Stimulated activated CD8-positive, alpha-beta memory T cell treated with anti-CD3 and anti-CD28 coated beads, Interleukin-7, amount 100 ng/mL, for 1 hour (primary cell): Measurements from ENCODE around the gene CCNE1.
A peak's percentile ranks its signal among the peaks of the same experiment; 100 is the strongest.

Experiments
- DNase-seq, 2 donors: peaks; one replicate each; pipeline ENCODE4 v3.0.0-alpha.2; 2020; ENCODE audit warnings: low read depth in 2 of 2

Gene CCNE1

DNA sequence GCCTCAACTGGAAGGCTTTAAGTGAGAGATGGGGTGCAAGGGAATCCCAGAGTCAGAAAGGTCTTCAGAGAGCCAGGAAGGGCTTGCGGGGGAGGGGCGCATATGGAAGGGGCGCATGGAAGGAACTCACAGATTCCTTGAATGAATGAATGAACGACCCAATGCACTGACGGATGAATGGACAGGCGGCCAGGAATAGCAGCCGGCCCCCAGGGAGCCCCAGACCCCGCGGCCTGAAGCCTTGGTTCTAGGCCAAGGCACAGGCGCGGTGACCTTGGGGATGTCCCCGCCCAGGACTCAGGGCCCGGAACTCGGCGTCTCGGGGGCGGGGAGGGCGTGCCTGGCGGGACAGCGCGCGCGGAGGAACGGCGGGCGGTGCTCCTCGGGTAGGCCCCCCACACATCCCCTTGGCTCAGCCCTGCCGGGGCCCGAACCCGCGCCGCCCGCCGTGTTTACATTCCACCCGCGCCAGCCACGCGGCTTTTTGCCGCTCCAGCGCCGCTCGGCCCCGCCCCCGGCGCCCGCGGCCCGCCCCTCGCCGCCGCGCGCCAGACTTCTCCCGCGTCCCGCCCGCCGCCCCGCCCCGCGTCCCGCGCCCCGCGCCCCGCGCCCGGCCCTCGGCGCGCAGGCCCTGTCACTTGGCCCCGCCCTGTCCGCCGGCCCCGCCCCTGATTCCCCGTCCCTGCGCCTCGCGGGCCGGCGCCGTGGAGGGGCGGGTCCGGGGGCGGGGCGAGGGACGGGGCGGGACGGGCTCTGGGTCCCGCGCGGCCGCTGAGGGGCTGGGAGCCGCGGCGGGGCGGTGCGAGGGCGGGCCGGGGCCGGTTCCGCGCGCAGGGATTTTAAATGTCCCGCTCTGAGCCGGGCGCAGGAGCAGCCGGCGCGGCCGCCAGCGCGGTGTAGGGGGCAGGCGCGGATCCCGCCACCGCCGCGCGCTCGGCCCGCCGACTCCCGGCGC lies at the start of gene CCNE1:
Gene CCNE1 (plus strand): TSS at position 867 of the 955 bp plus-strand sequence. CDS start 565 bp downstream, outside the sequence.
- peak; percentile 92 to 93 for DNase-seq

DNA sequence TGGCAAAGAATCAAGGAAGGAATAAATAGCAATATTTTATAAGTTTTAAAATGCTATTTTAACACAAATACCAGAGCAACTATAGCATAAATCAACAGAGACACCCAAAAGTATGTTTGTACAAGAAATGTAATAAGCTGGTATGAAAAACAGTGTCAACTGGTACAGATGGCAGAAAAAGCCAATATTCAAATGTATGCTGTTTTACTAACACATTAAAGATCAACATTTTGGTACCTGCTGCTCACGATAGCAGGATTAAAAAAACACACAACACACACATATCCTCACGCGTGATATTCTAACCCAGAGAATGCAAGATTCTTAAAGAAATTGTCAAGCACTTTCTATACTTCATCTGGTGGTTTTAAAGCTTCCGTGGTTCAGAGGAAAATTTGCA lies 48.6 kb upstream of the CCNE1 start:
- DNase-seq: no peak

DNA sequence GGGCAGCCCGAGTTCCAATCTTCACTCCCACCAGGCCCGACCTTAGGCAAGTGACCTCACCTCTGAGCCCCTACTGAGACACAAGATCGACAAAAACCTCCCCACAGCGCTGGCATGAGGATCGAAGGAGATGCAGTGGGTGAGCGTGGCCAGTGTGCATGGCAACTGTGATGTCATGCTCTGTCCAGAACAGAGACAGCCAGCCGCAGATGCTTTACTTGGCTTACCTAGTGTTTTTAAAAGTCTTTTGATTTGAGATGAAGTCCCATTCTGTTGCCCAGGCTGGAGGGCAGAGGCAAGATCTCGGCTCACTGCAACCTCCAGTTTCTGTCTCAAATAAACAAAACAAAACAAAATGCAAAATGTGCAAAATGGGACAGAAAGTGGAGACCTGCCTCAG lies 47.4 kb upstream of the CCNE1 start:
- no peak for DNase-seq

DNA sequence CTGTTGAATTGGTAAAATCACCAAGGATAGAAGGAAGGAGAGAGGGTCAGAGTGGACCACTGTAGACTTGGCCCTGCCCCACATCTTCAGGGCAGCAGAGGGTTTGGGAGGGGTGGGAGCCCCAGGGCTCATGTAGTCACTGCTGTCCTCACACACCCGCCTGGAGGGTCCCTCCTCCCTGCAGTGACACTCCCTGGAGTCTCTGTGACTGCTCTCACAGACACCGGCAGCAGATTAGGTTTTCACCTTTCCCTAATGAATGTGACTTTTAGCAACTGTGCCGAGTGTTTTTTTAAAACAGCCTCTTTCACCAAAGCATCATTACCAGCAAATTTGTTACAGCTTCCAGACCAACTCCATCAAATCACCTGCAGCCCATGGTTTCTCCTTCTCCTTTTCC lies 45.7 kb upstream of the CCNE1 start:
- DNase-seq: no peak

DNA sequence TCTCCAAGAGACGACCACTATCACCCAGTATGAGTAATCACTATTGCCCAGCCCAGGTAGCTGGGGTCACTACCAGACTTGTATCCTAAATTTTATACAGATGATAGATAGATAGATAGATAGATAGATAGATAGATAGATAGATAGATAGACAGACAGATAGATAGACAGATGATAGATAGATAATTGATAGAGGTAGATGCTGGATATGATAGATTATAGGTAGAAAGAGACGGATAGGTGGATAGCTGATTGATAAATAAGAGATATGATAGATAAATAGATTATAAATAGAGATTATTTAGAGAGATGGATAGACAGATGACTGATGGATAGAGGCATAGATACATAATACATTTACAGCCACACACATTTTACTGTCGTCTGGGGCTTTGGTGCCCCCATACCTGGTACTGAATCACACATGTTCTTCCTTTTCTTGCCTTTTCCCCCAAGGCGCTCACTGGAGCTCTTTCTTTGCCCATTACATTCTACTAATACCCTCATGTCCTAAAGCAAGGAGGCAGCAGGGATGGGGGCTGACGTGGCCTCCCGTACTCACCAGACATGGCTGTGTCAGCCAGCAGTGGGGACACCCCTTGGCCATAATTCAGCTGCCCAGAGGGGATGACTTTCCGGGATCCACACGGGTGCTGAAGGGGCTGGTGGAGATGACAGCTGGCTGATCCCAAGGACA lies 44.6 kb upstream of the CCNE1 start:
- DNase-seq: no peak

DNA sequence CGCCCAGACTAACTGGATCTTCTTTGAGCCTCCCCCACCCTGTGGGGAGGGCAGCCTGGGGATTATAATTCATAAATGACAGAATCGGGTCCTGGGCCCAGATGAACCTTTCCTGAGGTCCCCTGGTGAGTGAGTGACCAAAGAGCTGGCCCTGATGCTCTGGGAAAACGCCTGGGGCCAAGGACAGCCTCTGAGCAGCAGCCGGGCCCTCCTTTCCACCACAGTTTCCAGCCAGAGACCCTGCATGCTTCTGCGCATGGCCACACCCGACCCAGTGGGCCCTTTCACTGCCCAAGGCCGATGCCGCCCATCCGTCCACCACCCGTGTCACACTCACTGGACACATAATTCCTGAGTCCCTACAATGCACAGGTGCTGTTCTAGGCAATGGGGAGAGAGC lies 43.6 kb upstream of the CCNE1 start:
- no peak for DNase-seq

DNA sequence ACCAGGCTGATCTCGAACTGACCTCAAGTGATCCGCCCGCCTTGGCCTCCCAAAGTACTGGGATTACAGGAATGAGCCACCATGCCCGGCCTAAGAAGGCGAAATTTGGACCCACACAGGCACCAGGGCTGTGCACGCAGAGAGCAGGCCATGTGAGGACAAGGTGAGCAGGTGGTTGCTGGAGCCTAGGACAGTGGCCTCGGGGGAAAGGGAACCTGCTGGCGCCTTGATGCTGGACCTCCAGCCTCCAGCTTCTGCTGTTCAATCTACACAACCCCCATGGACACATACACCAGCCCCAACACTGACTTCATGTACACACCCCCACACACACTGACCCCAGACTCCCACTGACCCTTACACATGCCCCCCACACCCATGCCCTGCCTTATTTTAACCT lies 41.8 kb upstream of the CCNE1 start:
- DNase-seq: no peak

DNA sequence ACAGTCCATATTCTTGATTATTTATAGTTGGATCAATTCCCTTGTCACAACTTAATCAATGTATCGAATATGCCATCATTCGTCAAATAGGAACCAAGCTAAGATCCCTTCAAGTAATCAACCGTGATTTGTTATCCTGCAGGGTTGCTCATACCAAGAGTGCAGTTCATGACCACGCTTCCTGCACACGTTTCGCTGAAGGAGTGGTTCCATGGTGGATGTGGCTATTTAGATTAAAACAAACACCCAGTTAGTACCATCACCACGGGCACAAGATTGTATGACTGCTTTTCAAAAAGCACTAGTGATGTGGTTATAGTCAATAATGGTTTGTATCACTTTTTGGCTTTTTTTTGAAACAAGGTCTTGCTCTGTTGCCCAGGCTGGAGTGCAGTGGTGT lies 41.1 kb upstream of the CCNE1 start:
- DNase-seq: no peak

DNA sequence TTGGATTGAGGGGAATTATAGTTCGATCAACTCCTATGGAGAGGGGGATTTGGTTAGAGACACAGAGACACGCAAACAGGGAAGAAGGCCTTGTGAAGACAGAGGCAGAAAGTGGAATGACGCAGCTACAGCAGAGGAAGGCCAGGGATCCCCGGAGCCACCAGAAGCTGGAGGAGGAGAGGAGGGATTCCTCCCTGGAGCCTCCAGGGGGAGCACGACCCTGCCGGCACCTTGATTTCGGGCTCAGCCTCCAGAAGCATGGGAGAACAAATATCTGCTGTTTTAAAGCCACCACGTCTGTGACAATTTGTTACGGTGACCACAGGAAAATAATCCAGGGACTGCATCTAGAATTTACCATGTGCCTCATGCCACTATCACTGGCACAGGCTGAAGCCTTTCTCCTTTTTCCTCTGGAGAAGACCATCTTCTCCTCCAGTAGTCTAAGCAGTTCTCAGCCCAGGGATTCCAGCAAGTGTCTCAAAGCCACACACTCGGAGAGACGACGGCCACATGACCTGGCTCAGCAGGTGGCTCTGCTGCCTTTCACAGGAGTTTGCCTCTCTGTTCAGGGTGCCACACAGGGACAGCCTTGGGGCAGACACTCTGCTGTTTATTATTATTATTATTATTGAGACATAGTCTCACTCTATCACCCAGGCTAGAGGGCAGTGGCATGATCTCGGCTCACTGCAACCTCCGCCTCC lies 39.9 kb upstream of the CCNE1 start:
- DNase-seq: no peak

DNA sequence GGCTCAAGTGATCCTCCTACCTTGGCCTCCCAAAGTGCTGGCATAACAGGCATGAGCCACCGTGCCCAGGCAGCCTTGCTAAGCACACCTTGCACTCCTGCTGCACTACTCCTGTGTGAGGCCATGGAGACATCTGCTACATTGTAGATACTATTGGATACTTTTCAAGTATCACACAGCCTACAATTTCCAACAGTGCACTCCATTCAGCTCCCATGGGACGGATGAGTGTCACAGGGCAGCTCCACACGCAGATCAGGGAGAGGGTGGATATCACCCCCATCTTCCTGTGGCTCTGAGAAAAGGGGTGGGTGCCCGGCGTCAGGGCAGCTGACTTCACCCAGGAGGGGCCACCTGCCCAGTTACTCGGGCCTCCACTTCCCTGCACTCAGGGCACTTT lies 39.1 kb upstream of the CCNE1 start:
- DNase-seq: no peak

DNA sequence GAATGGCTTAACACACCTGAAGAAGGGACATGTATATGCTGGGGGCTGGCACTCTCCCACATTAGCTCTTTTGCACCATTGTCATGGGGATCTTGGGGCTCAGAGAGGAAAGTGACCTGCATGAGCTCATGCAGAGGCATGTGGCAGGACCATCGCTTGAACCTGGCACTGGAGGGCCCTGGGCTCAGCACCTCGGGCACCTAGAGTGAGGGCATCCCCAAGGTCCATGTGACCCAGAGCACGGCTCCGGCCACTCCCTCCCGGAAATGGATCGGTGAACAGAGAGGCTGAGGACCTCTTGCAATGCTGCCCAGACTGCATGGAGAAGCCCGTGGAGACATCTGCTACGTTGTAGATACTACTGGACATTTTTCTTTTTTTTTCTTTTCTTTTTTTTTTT lies 38.6 kb upstream of the CCNE1 start:
- no peak for DNase-seq

DNA sequence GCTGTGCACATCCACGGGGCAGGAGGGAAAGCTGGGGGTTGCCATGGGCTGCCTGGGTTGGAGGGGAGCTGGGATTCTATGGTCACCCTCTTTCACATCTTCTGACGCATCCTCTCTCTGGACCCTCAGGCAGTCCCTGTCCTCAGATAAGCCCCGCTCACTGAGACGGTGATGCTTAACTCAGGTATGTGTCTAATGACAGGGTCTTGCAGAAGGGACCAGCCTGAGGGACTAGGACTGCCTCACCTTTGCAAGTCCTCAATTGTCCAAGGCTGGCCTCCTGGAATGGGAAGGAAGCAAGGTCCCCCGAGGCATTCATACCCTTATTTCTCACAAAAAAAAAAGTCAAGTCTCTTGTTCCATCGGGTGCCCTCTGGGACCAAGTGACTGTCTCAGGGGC lies 37.7 kb upstream of the CCNE1 start:
- DNase-seq: no peak

DNA sequence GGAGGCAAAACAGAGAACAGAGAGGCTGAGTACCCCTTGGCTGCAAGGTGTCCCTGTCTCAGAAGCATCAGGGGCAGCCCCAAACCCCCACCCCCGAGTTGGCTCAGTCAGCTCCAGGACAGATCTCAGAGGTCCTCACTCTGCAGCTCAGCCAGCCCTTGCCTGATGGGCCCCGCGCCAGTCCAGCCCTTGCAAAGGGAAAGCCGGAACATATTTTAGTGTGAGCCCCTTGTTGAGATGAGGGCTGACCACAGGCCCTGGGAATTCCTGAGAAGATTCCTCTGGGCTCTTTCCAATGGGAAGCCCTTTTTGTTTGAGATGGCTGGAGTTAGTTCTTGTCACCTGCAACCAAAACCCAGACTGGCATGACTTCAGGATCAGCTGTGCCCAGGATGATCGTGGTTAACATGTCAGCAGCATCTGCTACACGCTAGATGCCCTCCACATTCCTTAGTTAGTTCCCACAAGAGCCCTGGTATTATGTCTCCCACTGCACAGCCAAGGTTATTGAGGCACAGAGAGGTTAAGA lies 33.9 kb upstream of the CCNE1 start:
- no peak for DNase-seq

DNA sequence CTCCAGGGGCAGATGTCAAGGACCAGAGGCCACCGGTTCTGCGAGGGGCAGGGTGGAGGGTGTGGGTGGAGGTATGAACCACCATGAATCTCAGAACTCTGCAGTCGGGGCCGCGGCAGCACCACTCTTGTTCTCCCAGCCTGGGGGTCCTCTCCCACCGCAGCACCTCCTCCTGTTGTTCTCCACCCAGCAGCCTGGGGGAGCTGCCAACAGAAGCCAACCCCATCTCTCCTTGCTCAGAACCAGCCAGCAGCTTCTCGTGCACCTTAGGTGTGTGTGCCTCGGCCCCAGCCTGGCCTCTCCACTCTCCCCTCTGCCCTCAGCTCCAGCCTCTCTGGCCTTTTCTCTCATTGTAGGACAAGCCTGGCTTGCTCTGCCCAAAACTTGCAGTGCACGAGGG lies 31.9 kb upstream of the CCNE1 start:
- DNase-seq: no peak

DNA sequence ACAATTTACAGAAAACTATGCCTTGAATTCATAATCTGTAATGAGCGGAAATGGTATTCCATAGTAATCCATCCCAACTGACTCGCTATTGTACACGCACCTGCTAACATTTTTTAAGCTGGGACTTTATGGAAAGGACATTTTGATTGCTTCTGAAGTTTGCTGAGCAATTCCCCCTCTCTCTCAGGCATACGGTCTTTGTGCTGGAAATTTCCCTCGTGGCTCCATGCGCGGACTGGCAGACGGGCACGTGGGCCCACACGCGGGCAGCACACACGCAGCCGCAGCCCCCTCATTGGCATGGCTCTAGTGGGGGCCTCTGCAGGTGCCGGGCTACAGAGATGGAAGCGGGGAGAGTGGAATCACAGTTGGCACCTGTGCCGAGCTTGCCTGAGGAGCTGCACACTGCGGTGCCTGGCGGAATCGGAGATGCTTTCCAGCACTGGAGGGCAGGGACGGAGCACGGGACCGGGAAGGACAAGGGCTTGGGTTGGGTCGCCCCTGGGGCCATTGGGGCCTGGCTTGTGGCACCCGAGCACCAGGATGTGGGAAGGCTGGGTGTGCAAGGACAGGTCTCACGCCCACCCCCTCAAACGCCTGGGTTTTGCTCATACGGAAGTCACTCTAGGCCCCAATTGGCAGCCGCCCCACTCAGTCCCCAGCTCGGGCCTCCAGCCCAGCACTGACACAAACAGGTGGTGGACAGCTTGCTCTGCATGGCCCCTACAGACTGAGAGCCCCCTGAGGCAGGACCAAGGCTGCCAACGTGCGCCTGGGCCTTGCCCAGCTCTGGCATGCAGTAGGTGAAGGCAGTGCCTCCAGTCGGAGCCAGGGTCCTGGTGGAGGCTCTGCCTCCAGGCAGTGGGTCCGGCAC lies 30.2 kb upstream of the CCNE1 start:
- no peak for DNase-seq

DNA sequence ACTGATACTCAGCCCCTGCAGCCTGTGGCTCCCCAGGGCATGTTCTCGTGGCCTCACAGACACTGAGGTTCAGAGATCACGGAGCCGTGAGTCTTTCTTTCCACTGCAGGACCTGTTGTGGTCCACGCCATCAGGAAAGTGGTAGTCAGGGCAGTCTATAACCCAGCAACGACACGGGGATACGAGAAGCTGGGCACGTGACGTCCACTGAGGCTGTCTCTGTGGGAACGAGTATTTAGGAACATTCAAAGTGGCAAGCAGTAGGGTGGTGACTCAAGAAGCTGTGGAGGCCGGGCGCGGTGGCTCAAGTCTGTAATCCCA lies 29.6 kb upstream of the CCNE1 start:
- no peak for DNase-seq

DNA sequence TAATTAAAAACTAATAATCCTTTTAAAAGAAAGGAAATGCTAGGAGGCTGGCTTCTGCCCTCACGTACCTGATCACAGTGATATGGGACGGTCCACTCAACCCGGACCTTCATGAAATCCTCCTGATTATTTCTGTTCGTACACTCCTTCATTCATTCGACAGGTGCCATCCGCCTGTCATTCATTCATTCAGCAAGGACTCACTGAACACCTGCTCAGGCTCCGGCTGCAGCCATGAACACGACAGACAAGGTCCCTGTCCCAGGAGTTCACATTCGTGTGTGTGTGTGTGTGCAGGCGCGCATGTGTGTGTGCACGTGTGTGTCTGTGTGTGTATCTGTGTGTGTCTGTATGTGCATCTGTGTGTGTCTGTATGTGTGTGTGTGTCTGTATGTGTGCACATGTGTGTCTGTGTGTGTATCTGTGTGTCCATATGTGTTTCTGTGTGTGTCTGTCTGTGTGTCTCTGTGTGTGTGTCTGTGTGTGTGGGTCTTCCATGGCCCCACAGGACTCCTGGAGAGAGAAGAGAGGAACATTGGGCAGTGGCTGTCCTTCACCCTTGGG lies 28.1 kb upstream of the CCNE1 start:
- DNase-seq: no peak

DNA sequence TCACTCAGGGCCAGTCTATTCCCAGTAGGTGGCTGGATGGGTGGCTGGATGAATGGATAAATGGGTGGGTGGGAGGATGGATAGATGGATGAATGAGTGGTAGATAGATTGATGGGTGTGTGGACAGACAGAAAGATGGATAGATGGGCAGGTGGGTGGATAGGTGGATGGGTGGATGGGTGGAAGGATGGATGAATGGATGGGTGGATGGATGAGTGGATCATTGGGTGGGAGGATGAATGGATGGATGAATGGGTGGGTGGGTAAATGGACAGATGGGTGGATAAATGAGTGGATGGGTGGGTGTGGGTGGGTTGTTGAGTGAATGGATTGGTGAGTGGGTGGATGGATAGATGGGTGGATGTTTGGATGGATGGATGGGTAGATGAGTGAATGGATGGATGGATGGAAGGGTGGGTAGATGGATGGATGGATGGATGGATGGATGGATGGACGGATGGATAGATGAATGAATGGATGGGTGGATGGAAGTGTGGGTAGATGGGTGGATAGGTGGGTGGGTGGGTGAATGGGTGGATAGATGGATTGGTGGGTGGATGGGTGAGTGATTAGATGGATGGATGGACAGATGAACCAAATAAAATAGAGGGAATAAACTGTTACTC lies 27.1 kb upstream of the CCNE1 start:
- DNase-seq: no peak

DNA sequence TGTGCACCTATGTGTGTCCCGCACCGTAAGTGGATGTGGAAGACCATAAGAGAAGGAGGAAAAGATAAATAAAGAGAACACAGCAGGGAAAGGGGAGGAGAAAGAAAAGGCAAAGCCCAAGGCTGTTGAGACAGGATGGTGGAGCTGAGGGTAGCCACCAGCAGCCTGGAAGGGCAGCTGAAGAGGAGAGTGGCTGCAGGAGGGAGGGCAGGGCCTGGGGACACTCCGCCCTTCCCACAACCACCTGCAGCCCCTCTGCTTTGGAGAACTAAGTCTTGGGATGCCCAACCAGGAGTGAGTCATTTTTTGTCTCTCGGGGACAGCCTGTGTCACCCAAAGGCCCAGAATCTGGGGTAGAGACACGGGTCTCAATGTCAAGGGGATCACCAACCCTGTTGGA lies 26.4 kb upstream of the CCNE1 start:
- DNase-seq: no peak

DNA sequence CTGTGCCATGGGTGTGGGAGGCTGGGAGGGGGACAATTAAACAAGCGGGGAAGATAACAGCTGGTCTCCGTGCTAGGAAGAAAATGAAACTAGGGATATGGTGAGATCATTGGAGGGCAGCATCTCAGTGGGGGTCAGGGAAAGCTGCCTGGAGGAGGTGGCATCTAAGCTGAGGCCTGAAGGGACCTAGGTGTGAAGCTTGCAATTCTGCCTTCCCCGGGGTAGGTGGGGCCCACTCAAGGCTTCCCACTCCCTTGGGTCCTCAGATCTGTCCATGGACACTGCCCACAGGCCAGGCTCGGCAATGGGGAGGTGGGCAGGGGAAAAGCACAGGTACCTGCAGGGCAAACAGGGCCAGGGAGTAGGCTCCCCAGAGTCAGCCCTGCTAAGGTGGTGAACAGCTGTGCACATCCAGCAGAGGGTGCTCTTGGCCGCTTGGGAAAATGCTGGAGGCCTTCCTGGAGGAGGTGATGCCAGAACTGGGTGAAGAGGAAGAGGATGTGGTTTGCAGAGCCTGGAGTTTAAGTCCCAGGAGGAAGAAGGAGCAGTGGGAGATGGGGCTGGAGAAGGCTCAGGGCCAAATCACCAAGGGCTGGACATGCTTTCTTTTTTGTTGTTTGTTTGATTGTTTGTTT lies 25.7 kb upstream of the CCNE1 start:
- DNase-seq: no peak
